ENCODE measurements around the gene SLC25A47.
A peak's percentile ranks its signal among the peaks of the same experiment; 100 is the strongest.

SLC25A47 gene

GRCh38 chr14:100288382-100289185, 34.6 kb upstream of the SLC25A47 start:
- Histone ChIP-seq H3K9ac (ENCODE audit: low read length) (no peak overlapping the region), H3K14ac (ENCODE audit: low read length) (no peak overlapping the region), H3K79me2 (ENCODE audit: control insufficient read depth, insufficient read depth, low read length, poor library complexity) (peaks cover 3% of the 10 kb centered on the region), H3K27ac (ENCODE audit: low read depth, low read length) (no peak overlapping the region), H3K79me1 (ENCODE audit: low read length) (peaks cover 8% of the 10 kb centered on the region), H3K4me2 (ENCODE audit: low read length) (no peak overlapping the region), H2AK5ac (ENCODE audit: low read length) (no peak overlapping the region), H3K4me3 (ENCODE audit: low read depth, low read length) (no peak overlapping the region), H4K8ac (ENCODE audit: low read depth, low read length) (no peak overlapping the region), H3K27me3 (ENCODE audit: insufficient read depth, low read length) (no peaks in the 10 kb centered on the region), H2AFZ (ENCODE audit: insufficient read depth, low read length, poor library complexity) (no peak overlapping the region), H2BK12ac (ENCODE audit: low read length) (no peak overlapping the region), H3K9me3 (ENCODE audit: insufficient read depth, low read depth, low read length) (peaks cover 3% of the 10 kb centered on the region), H2BK5ac (ENCODE audit: low read depth, low read length, poor library complexity) (no peak overlapping the region), H3K23ac (ENCODE audit: low read length) (no peak overlapping the region), H3K4ac (ENCODE audit: low read depth, low read length) (no peak overlapping the region), H3K4me1 (ENCODE audit: control insufficient read depth in 1 of 2, insufficient read depth in 2 of 2, low read length in 2 of 2) (peaks cover 8 to 17% of the 10 kb centered on the region in 2 experiments), H3K36me3 (ENCODE audit: control insufficient read depth in 1 of 2, insufficient read depth in 2 of 2, low read length in 2 of 2) (peaks cover 26 to 31% of the 10 kb centered on the region in 2 experiments), H2BK120ac (ENCODE audit: insufficient read depth, low read length, poor library complexity) (no peak overlapping the region), H4K12ac (ENCODE audit: low read depth, low read length) (no peak overlapping the region), H3K18ac (ENCODE audit: low read length) (no peak overlapping the region), H4K91ac (ENCODE audit: low read depth, low read length) (no peak overlapping the region)
- DNase-seq: no peak
- WGBS (ENCODE audit: extremely low coverage, insufficient coverage, insufficient read length): no CpG with 5 or more reads among the region's 12 CpGs

GRCh38 chr14:100289916-100290606, 33.1 kb upstream of the SLC25A47 start:
- Histone ChIP-seq H3K4me1 (ENCODE audit: control insufficient read depth in 1 of 2, insufficient read depth in 2 of 2, low read length in 2 of 2) (peaks cover 8 to 15% of the 10 kb centered on the region in 2 experiments), H3K18ac (ENCODE audit: low read length) (no peak overlapping the region), H3K9ac (ENCODE audit: low read length) (no peak overlapping the region), H3K9me3 (ENCODE audit: insufficient read depth, low read depth, low read length) (peaks cover 3% of the 10 kb centered on the region), H2AFZ (ENCODE audit: insufficient read depth, low read length, poor library complexity) (no peak overlapping the region), H3K4me2 (ENCODE audit: low read length) (no peak overlapping the region), H3K23ac (ENCODE audit: low read length) (no peak overlapping the region), H3K27me3 (ENCODE audit: insufficient read depth, low read length) (no peaks in the 10 kb centered on the region), H3K4ac (ENCODE audit: low read depth, low read length) (no peak overlapping the region), H3K79me1 (ENCODE audit: low read length) (peaks cover 7% of the 10 kb centered on the region), H3K36me3 (ENCODE audit: control insufficient read depth in 1 of 2, insufficient read depth in 2 of 2, low read length in 2 of 2) (peaks cover 28 to 31% of the 10 kb centered on the region in 2 experiments), H2BK12ac (ENCODE audit: low read length) (no peak overlapping the region), H2BK5ac (ENCODE audit: low read depth, low read length, poor library complexity) (no peak overlapping the region), H3K27ac (ENCODE audit: low read depth, low read length) (no peak overlapping the region), H4K12ac (ENCODE audit: low read depth, low read length) (no peak overlapping the region), H2BK120ac (ENCODE audit: insufficient read depth, low read length, poor library complexity) (no peak overlapping the region), H3K79me2 (ENCODE audit: control insufficient read depth, insufficient read depth, low read length, poor library complexity) (peaks cover 3% of the 10 kb centered on the region), H3K14ac (ENCODE audit: low read length) (no peak overlapping the region), H3K4me3 (ENCODE audit: low read depth, low read length) (no peak overlapping the region), H2AK5ac (ENCODE audit: low read length) (no peak overlapping the region), H4K8ac (ENCODE audit: low read depth, low read length) (no peak overlapping the region), H4K91ac (ENCODE audit: low read depth, low read length) (no peak overlapping the region)
- DNase-seq: no peak
- WGBS (ENCODE audit: extremely low coverage, insufficient coverage, insufficient read length): no CpG with 5 or more reads among the region's 9 CpGs

- H3K36me3 ChIP-seq (ENCODE audit: control insufficient read depth in 1 of 2, insufficient read depth in 2 of 2, low read length in 2 of 2): peaks cover 28 to 31% of the 10 kb centered on the region in 2 experiments
- H4K91ac ChIP-seq (ENCODE audit: low read depth, low read length): no peak overlapping the region
- no peak overlapping the region for H3K14ac ChIP-seq (ENCODE audit: low read length)
- peaks cover 3% of the 10 kb centered on the region for H3K9me3 ChIP-seq (ENCODE audit: insufficient read depth, low read depth, low read length)
- DNase-seq: no peak
- H3K4me1 ChIP-seq (ENCODE audit: control insufficient read depth in 1 of 2, insufficient read depth in 2 of 2, low read length in 2 of 2): peaks cover 7 to 14% of the 10 kb centered on the region in 2 experiments
- WGBS (ENCODE audit: extremely low coverage, insufficient coverage, insufficient read length): no CpG with 5 or more reads among the region's 12 CpGs
- no peak overlapping the region for H2BK120ac ChIP-seq (ENCODE audit: insufficient read depth, low read length, poor library complexity)
- no peaks in the 10 kb centered on the region for H3K27me3 ChIP-seq (ENCODE audit: insufficient read depth, low read length)
- H3K9ac ChIP-seq (ENCODE audit: low read length): no peak overlapping the region
- no peak overlapping the region for H4K12ac ChIP-seq (ENCODE audit: low read depth, low read length)
- no peak overlapping the region for H3K23ac ChIP-seq (ENCODE audit: low read length)
- H4K8ac ChIP-seq (ENCODE audit: low read depth, low read length): no peak overlapping the region
- no peak overlapping the region for H2AK5ac ChIP-seq (ENCODE audit: low read length)
- H3K79me1 ChIP-seq (ENCODE audit: low read length): peaks cover under 1% of the 10 kb centered on the region
- no peak overlapping the region for H2BK5ac ChIP-seq (ENCODE audit: low read depth, low read length, poor library complexity)
- H3K4me3 ChIP-seq (ENCODE audit: low read depth, low read length): peak overlapping the region; percentile 16
- no peak overlapping the region for H3K4me2 ChIP-seq (ENCODE audit: low read length)
- H2BK12ac ChIP-seq (ENCODE audit: low read length): no peak overlapping the region
- no peak overlapping the region for H3K18ac ChIP-seq (ENCODE audit: low read length)
- H3K4ac ChIP-seq (ENCODE audit: low read depth, low read length): no peak overlapping the region
- no peak overlapping the region for H3K27ac ChIP-seq (ENCODE audit: low read depth, low read length)
- no peak overlapping the region for H2AFZ ChIP-seq (ENCODE audit: insufficient read depth, low read length, poor library complexity)
- no peaks in the 10 kb centered on the region for H3K79me2 ChIP-seq (ENCODE audit: control insufficient read depth, insufficient read depth, low read length, poor library complexity)
Observed at GRCh38 chr14:100290607-100291304, 32.4 kb upstream of the SLC25A47 start.

- H3K4ac ChIP-seq (ENCODE audit: low read depth, low read length): no peak overlapping the region
- no peak for DNase-seq
- no peaks in the 10 kb centered on the region for H3K79me2 ChIP-seq (ENCODE audit: control insufficient read depth, insufficient read depth, low read length, poor library complexity)
- peaks cover 3% of the 10 kb centered on the region for H3K9me3 ChIP-seq (ENCODE audit: insufficient read depth, low read depth, low read length)
- no peak overlapping the region for H4K12ac ChIP-seq (ENCODE audit: low read depth, low read length)
- H2BK120ac ChIP-seq (ENCODE audit: insufficient read depth, low read length, poor library complexity): no peak overlapping the region
- no peak overlapping the region for H3K18ac ChIP-seq (ENCODE audit: low read length)
- H4K8ac ChIP-seq (ENCODE audit: low read depth, low read length): no peak overlapping the region
- peaks cover 4 to 12% of the 10 kb centered on the region in 2 experiments for H3K4me1 ChIP-seq (ENCODE audit: control insufficient read depth in 1 of 2, insufficient read depth in 2 of 2, low read length in 2 of 2)
- no peak overlapping the region for H3K14ac ChIP-seq (ENCODE audit: low read length)
- H3K79me1 ChIP-seq (ENCODE audit: low read length): no peaks in the 10 kb centered on the region
- H3K36me3 ChIP-seq (ENCODE audit: control insufficient read depth in 1 of 2, insufficient read depth in 2 of 2, low read length in 2 of 2): peaks cover 28 to 31% of the 10 kb centered on the region in 2 experiments
- H3K27me3 ChIP-seq (ENCODE audit: insufficient read depth, low read length): no peaks in the 10 kb centered on the region
- no peak overlapping the region for H2AFZ ChIP-seq (ENCODE audit: insufficient read depth, low read length, poor library complexity)
- H3K23ac ChIP-seq (ENCODE audit: low read length): no peak overlapping the region
- H3K4me3 ChIP-seq (ENCODE audit: low read depth, low read length): no peak overlapping the region
- no peak overlapping the region for H2AK5ac ChIP-seq (ENCODE audit: low read length)
- H2BK12ac ChIP-seq (ENCODE audit: low read length): no peak overlapping the region
- H2BK5ac ChIP-seq (ENCODE audit: low read depth, low read length, poor library complexity): no peak overlapping the region
- WGBS (ENCODE audit: extremely low coverage, insufficient coverage, insufficient read length): no CpG with 5 or more reads among the region's 13 CpGs
- H4K91ac ChIP-seq (ENCODE audit: low read depth, low read length): no peak overlapping the region
- no peak overlapping the region for H3K27ac ChIP-seq (ENCODE audit: low read depth, low read length)
- H3K4me2 ChIP-seq (ENCODE audit: low read length): no peak overlapping the region
- no peak overlapping the region for H3K9ac ChIP-seq (ENCODE audit: low read length)
Observed at GRCh38 chr14:100291305-100292075, 31.6 kb upstream of the SLC25A47 start.

Measured in trophoblast cell (in vitro differentiated cells and primary cell).